IMR-90 (cell line): ENCODE results near the gene PANK2.

ENCODE experiments used
- BHLHE40 ChIP-seq: fragments of 150-350 bp; IDR thresholded peaks from 2 replicates; pipeline ENCODE4 v1.6.1; 2016; ENCODE audit warnings: mild to moderate bottlenecking, low read depth, low read length
- CEBPB ChIP-seq: IDR thresholded peaks from 2 replicates; pipeline ENCODE4 v1.6.1; 2012; ENCODE audit warnings: low read depth, low read length, improper control_type of control experiment
- MAFK ChIP-seq: IDR thresholded peaks from 2 replicates; pipeline ENCODE4 v1.6.1; 2012; ENCODE audit warnings: low read depth, low read length, improper control_type of control experiment
- MAZ ChIP-seq: IDR thresholded peaks from 2 replicates; pipeline ENCODE4 v1.6.1; 2012; ENCODE audit warnings: low read depth, mild to moderate bottlenecking, low read length, improper control_type of control experiment, moderate library complexity, borderline replicate concordance
- MXI1 ChIP-seq: IDR thresholded peaks from 2 replicates; pipeline ENCODE4 v1.6.1; 2012; ENCODE audit warnings: low read depth, mild to moderate bottlenecking, low read length, moderate library complexity, borderline replicate concordance
- POLR2A ChIP-seq: IDR thresholded peaks from 2 replicates; pipeline ENCODE4 v1.6.1; 2012; ENCODE audit warnings: mild to moderate bottlenecking, low read depth, low read length
- RAD21 ChIP-seq: IDR thresholded peaks from 2 replicates; pipeline ENCODE4 v1.6.1; 2012; ENCODE audit warnings: low read length, improper control_type of control experiment
- RCOR1 ChIP-seq: IDR thresholded peaks from 2 replicates; pipeline ENCODE4 v1.6.1; 2012; ENCODE audit warnings: mild to moderate bottlenecking, low read length, improper control_type of control experiment; ENCODE audit not compliant: insufficient replicate concordance
- SMC3 ChIP-seq: fragments of 150-350 bp; IDR thresholded peaks from 2 replicates; pipeline ENCODE4 v1.6.1; 2016; ENCODE audit warnings: low read depth, mild to moderate bottlenecking, antibody characterized with exemption, low read length, moderate library complexity
- TF ChIP-seq, protein P1 (sequence below): conservative IDR thresholded peaks from 2 replicates; pipeline ENCODE4 v1.5.1; 2012; ENCODE audit warnings: mild to moderate bottlenecking, low read depth, low read length, improper control_type of control experiment
- TF ChIP-seq, protein P2 (sequence below): fragments of 150-350 bp; IDR thresholded peaks from 2 replicates; pipeline ENCODE4 v1.6.1; 2016; ENCODE audit warnings: low read depth, mild to moderate bottlenecking, low read length, moderate library complexity, borderline replicate concordance
- TF ChIP-seq, protein P3 (sequence below): fragments of 150-350 bp; IDR thresholded peaks from 2 replicates; pipeline ENCODE4 v1.6.1; 2017; ENCODE audit warnings: mild to moderate bottlenecking, antibody characterized with exemption, low read length, low read depth

DNA sequence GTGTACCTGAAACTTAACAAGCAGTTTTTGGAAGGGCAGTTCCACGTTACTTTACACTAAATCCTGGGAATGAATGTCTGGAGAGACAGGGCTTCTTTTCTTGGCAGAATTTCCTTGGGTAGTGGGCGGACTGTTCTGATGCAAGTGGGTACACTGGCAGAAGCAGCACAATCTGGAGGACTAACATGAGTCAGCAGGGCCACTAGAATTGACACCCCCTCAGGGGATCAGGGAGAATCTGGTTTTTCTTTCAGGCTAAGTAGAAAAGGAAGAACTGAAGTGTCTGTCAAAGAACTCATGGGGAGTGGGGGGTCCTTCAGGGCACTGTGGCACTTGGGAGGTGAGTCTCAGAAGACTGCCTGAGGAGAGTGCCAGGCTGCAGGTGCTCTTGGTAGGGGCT lies 34.6 kb downstream of the PANK2 start:
- TF ChIP-seq, protein P1, sequence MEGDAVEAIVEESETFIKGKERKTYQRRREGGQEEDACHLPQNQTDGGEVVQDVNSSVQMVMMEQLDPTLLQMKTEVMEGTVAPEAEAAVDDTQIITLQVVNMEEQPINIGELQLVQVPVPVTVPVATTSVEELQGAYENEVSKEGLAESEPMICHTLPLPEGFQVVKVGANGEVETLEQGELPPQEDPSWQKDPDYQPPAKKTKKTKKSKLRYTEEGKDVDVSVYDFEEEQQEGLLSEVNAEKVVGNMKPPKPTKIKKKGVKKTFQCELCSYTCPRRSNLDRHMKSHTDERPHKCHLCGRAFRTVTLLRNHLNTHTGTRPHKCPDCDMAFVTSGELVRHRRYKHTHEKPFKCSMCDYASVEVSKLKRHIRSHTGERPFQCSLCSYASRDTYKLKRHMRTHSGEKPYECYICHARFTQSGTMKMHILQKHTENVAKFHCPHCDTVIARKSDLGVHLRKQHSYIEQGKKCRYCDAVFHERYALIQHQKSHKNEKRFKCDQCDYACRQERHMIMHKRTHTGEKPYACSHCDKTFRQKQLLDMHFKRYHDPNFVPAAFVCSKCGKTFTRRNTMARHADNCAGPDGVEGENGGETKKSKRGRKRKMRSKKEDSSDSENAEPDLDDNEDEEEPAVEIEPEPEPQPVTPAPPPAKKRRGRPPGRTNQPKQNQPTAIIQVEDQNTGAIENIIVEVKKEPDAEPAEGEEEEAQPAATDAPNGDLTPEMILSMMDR, result no peak
- TF ChIP-seq RAD21, result no peak
- TF ChIP-seq MAZ, result no peak
- no peak for TF ChIP-seq MAFK
- TF ChIP-seq, protein P2, sequence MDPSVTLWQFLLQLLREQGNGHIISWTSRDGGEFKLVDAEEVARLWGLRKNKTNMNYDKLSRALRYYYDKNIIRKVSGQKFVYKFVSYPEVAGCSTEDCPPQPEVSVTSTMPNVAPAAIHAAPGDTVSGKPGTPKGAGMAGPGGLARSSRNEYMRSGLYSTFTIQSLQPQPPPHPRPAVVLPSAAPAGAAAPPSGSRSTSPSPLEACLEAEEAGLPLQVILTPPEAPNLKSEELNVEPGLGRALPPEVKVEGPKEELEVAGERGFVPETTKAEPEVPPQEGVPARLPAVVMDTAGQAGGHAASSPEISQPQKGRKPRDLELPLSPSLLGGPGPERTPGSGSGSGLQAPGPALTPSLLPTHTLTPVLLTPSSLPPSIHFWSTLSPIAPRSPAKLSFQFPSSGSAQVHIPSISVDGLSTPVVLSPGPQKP, result no peak
- no peak for TF ChIP-seq RCOR1
- TF ChIP-seq POLR2A, result no peak
- TF ChIP-seq BHLHE40, result no peak
- TF ChIP-seq, protein P3, sequence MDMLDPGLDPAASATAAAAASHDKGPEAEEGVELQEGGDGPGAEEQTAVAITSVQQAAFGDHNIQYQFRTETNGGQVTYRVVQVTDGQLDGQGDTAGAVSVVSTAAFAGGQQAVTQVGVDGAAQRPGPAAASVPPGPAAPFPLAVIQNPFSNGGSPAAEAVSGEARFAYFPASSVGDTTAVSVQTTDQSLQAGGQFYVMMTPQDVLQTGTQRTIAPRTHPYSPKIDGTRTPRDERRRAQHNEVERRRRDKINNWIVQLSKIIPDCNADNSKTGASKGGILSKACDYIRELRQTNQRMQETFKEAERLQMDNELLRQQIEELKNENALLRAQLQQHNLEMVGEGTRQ, result no peak
- TF ChIP-seq SMC3, result no peak
- TF ChIP-seq MXI1, result no peak
- peak; percentile 81 for TF ChIP-seq CEBPB
